KMS-11 (cell line): ENCODE results near the gene PHYHD1.
"Not testable (repeated sequence)": the region's sequence is repeated elsewhere in the genome, so short reads cannot be mapped to it uniquely, and the experiment has no call there.

Experiments
- H2AFZ ChIP-seq: fragments of 200-600 bp; sonication (generic); 2 replicates; pipeline ENCODE4 v1.6.1; 2016; ENCODE audit warnings: antibody characterized with exemption, mixed run types, low read depth
- H3K27ac ChIP-seq: fragments of 200-600 bp; sonication (generic); 2 replicates; pipeline ENCODE4 v1.6.1; 2016; ENCODE audit warnings: mild to moderate bottlenecking, mixed run types
- H3K27me3 ChIP-seq: fragments of 200-600 bp; sonication (generic); 2 replicates; pipeline ENCODE4 v1.6.1; 2017; ENCODE audit warnings: mild to moderate bottlenecking, low read depth, mixed run types, moderate library complexity; ENCODE audit not compliant: insufficient read depth
- H3K36me3 ChIP-seq: fragments of 200-600 bp; sonication (generic); 2 replicates; pipeline ENCODE4 v1.6.1; 2017; ENCODE audit warnings: mild to moderate bottlenecking, mixed run types; ENCODE audit not compliant: insufficient read depth
- H3K4me1 ChIP-seq: fragments of 200-600 bp; sonication (generic); 2 replicates; pipeline ENCODE4 v1.6.1; 2016; ENCODE audit warnings: mild to moderate bottlenecking, low read depth, mixed run types; ENCODE audit not compliant: poor library complexity, severe bottlenecking
- H3K4me2 ChIP-seq: fragments of 200-600 bp; sonication (generic); 2 replicates; pipeline ENCODE4 v1.7.0; 2016; ENCODE audit warnings: mild to moderate bottlenecking, mixed run types
- H3K4me3 ChIP-seq: fragments of 200-600 bp; sonication (generic); IDR thresholded peaks from 2 replicates; pipeline ENCODE4 v1.6.1; 2017; ENCODE audit warnings: low read depth, low read length, mixed read lengths; ENCODE audit not compliant: insufficient read depth
- H3K79me2 ChIP-seq: fragments of 200-600 bp; sonication (generic); 2 replicates; pipeline ENCODE4 v1.6.1; 2016; ENCODE audit warnings: low read depth, mixed run types; ENCODE audit not compliant: insufficient read depth
- H3K9ac ChIP-seq: fragments of 200-600 bp; sonication (generic); 2 replicates; pipeline ENCODE4 v1.6.1; 2016; ENCODE audit warnings: mild to moderate bottlenecking, mixed run types
- H4K20me1 ChIP-seq: fragments of 200-600 bp; sonication (generic); 2 replicates; pipeline ENCODE4 v1.6.1; 2016; ENCODE audit warnings: mild to moderate bottlenecking, mixed run types; ENCODE audit not compliant: insufficient read depth
- CTCF ChIP-seq: fragments of 200-600 bp; sonication (generic); conservative IDR thresholded peaks from 2 replicates; pipeline ENCODE4 v1.6.1; 2017; ENCODE audit warnings: low read depth, mild to moderate bottlenecking, antibody characterized with exemption, low read length, moderate library complexity, mixed read lengths

The PHYHD1 gene

GRCh38 chr9:128945798-128946501 lies 25.2 kb downstream of the PHYHD1 start:
- Histone ChIP-seq H3K36me3 (no peaks in the 10 kb centered on the region), H3K4me1 (peaks cover 13% of the 10 kb centered on the region), H3K27me3 (no peaks in the 10 kb centered on the region), H3K27ac (no peak overlapping the region), H2AFZ (no peak overlapping the region), H3K79me2 (peaks cover 12% of the 10 kb centered on the region; the same call in 1 of the 2 replicates), H3K9ac (no peak overlapping the region), H4K20me1 (0 out of 2 replicates have a peak, but pooled peaks cover 3% of the 10 kb centered on the region), H3K4me2 (peak overlapping the region; percentile 71; the same call in 1 of the 2 replicates), H3K4me3 (no peak overlapping the region)
- no peak for TF ChIP-seq CTCF

- H3K27ac ChIP-seq = no peak overlapping the region; the same call in 1 of the 2 replicates
- H3K4me3 ChIP-seq = no peak overlapping the region
- H3K9ac ChIP-seq = peak overlapping the region; percentile 65
- H3K27me3 ChIP-seq = no peaks in the 10 kb centered on the region
- peak overlapping the region; percentile 71 for H3K4me2 ChIP-seq
- H3K36me3 ChIP-seq = no peaks in the 10 kb centered on the region
- H3K4me1 ChIP-seq = peaks cover 13% of the 10 kb centered on the region
- H3K79me2 ChIP-seq = peaks cover 12% of the 10 kb centered on the region; the same call in 1 of the 2 replicates
- H2AFZ ChIP-seq = peak overlapping the region; percentile 89
- TF ChIP-seq CTCF = no peak
- 0 out of 2 replicates have a peak, but pooled peaks cover 3% of the 10 kb centered on the region for H4K20me1 ChIP-seq
These were observed 25.9 kb downstream of the PHYHD1 start for GRCh38 chr9:128946571-128947276.

GRCh38 chr9:128947277-128947526 lies 26.4 kb downstream of the PHYHD1 start:
- peak overlapping the region; percentile 56 for H3K27ac ChIP-seq
- peak overlapping the region; percentile 71 for H3K4me2 ChIP-seq
- H3K27me3 ChIP-seq = no peaks in the 10 kb centered on the region
- H3K4me3 ChIP-seq = no peak overlapping the region
- H3K79me2 ChIP-seq = peaks cover 12% of the 10 kb centered on the region; the same call in 1 of the 2 replicates
- peak overlapping the region; percentile 89 for H2AFZ ChIP-seq
- H3K9ac ChIP-seq = peak overlapping the region; percentile 65
- peaks cover 13% of the 10 kb centered on the region for H3K4me1 ChIP-seq
- TF ChIP-seq CTCF = no peak
- no peaks in the 10 kb centered on the region for H3K36me3 ChIP-seq
- H4K20me1 ChIP-seq = 0 out of 2 replicates have a peak, but pooled peaks cover 3% of the 10 kb centered on the region

GRCh38 chr9:128947527-128948301 lies 26.9 kb downstream of the PHYHD1 start, which contains the start of the genes DOLK and NUP188:
DOLK (minus strand) TSS chr9:128947603; CDS start chr9:128947303, 300 bp downstream.
NUP188 (plus strand) TSS chr9:128947699; CDS start chr9:128947720, 21 bp downstream.
- Histone ChIP-seq H4K20me1 (0 out of 2 replicates have a peak, but pooled peaks cover 3% of the 10 kb centered on the region), H3K79me2 (peaks cover 12% of the 10 kb centered on the region; the same call in 1 of the 2 replicates), H3K27ac (peak within 1 kb of the TSS; percentile 56)

GRCh38 chr9:128961403-128961802 lies 40.6 kb downstream of the PHYHD1 start:
- H3K27ac ChIP-seq, H3K79me2 ChIP-seq, H4K20me1 ChIP-seq, H2AFZ ChIP-seq, H3K27me3 ChIP-seq, H3K4me3 ChIP-seq, H3K4me1 ChIP-seq, H3K4me2 ChIP-seq, H3K9ac ChIP-seq: not testable (repeated sequence)
- peaks cover 17% of the 10 kb centered on the region; the same call in 1 of the 2 replicates for H3K36me3 ChIP-seq

More at GRCh38 chr9:128947527-128948301, 26.9 kb downstream of the PHYHD1 start, which contains the start of the genes DOLK and NUP188:
- peaks cover 13% of the 10 kb centered on the region for H3K4me1 ChIP-seq
- no peak within 1 kb of the TSS for H3K4me3 ChIP-seq
- no peak for TF ChIP-seq CTCF
- no peaks in the 10 kb centered on the region for H3K36me3 ChIP-seq
- peak within 1 kb of the TSS; percentile 89 for H2AFZ ChIP-seq
- peak within 1 kb of the TSS; percentile 85 for H3K4me2 ChIP-seq
- peak within 1 kb of the TSS; percentile 65 for H3K9ac ChIP-seq
- H3K27me3 ChIP-seq = no peaks in the 10 kb centered on the region
